Stimulated activated CD4-positive, alpha-beta T cell treated with anti-CD3 and anti-CD28 coated beads, Interleukin-4, amount 100 ng/mL, for 48 hours (primary cell): Measurements from ENCODE around the gene MAP3K7CL.
"Not testable (repeated sequence)": the region's sequence is repeated elsewhere in the genome, so short reads cannot be mapped to it uniquely, and the experiment has no call there.

Experiments used
- DNase-seq, 2 donors: peaks; one replicate each; pipeline ENCODE4 v3.0.0-alpha.2; 2020; ENCODE audit warnings: low read depth in 2 of 2

MAP3K7CL gene

GRCh38 chr21:29167481-29167880 lies 37.0 kb downstream of the MAP3K7CL start:
- DNase-seq: not testable (repeated sequence)

GRCh38 chr21:29168891-29169315 lies 38.5 kb downstream of the MAP3K7CL start:
- DNase-seq: no peak

GRCh38 chr21:29170944-29171343 lies 40.5 kb downstream of the MAP3K7CL start:
- no peak for DNase-seq

GRCh38 chr21:29172282-29172681 lies 41.8 kb downstream of the MAP3K7CL start:
- DNase-seq: no peak

GRCh38 chr21:29174607-29175013 lies 44.2 kb downstream of the MAP3K7CL start:
- DNase-seq: no peak

- DNase-seq: no peak
Observed at GRCh38 chr21:29175408-29176134, 45.1 kb downstream of the MAP3K7CL start.

GRCh38 chr21:29176471-29177120 lies 46.2 kb downstream of the MAP3K7CL start:
- no peak for DNase-seq

GRCh38 chr21:29177800-29178199 lies 47.4 kb downstream of the MAP3K7CL start:
- DNase-seq: no peak

- no peak for DNase-seq
Observed at GRCh38 chr21:29178926-29179325, 48.5 kb downstream of the MAP3K7CL start.

GRCh38 chr21:29179503-29179902 lies 49.1 kb downstream of the MAP3K7CL start:
- DNase-seq: no peak

- DNase-seq: no peak
Observed at GRCh38 chr21:29181799-29182470, 51.5 kb downstream of the MAP3K7CL start.

- DNase-seq: no peak
Observed at GRCh38 chr21:29182691-29183092, 52.2 kb downstream of the MAP3K7CL start.

- no peak for DNase-seq
Observed at GRCh38 chr21:29184037-29184436, 53.6 kb downstream of the MAP3K7CL start.

- DNase-seq: no peak
Observed at GRCh38 chr21:29185172-29185571, 54.7 kb downstream of the MAP3K7CL start.

GRCh38 chr21:29185633-29186032 lies 55.2 kb downstream of the MAP3K7CL start:
- no peak for DNase-seq

GRCh38 chr21:29186246-29186645 lies 55.8 kb downstream of the MAP3K7CL start:
- DNase-seq: no peak

GRCh38 chr21:29187944-29188343 lies 57.5 kb downstream of the MAP3K7CL start:
- no peak for DNase-seq

- no peak for DNase-seq
Observed at GRCh38 chr21:29189353-29189752, 58.9 kb downstream of the MAP3K7CL start.

GRCh38 chr21:29190923-29191331 lies 60.5 kb downstream of the MAP3K7CL start:
- no peak for DNase-seq

GRCh38 chr21:29193072-29193471 lies 62.6 kb downstream of the MAP3K7CL start:
- DNase-seq: no peak

- no peak for DNase-seq
Observed at GRCh38 chr21:29193901-29194300, 63.5 kb downstream of the MAP3K7CL start.

- no peak for DNase-seq
Observed at GRCh38 chr21:29194342-29194741, 63.9 kb downstream of the MAP3K7CL start.

GRCh38 chr21:29194847-29195246 lies 64.4 kb downstream of the MAP3K7CL start:
- no peak for DNase-seq
